ENCODE measurements around the gene LRBA.
A peak's percentile ranks its signal among the peaks of the same experiment; 100 is the strongest.

LRBA gene

GRCh38 chr4:150875367-150875766 is 139.7 kb downstream of the LRBA start:
- Mint-ChIP-seq H3K36me3 (ENCODE audit: low read depth) (peaks cover 45% of the 10 kb centered on the region), H3K4me1 (ENCODE audit: low read depth) (peaks cover 3% of the 10 kb centered on the region), H3K27me3 (ENCODE audit: low read depth) (no peaks in the 10 kb centered on the region), H3K27ac (no peak overlapping the region), H3K4me3 (no peak overlapping the region), H3K9me3 (peaks cover 21% of the 10 kb centered on the region)

- Mint-ChIP-seq H3K4me1 (ENCODE audit: low read depth) (peaks cover 3% of the 10 kb centered on the region), H3K27ac (no peak overlapping the region), H3K36me3 (ENCODE audit: low read depth) (peaks cover 38% of the 10 kb centered on the region), H3K4me3 (no peak overlapping the region), H3K9me3 (peaks cover 20% of the 10 kb centered on the region), H3K27me3 (ENCODE audit: low read depth) (no peaks in the 10 kb centered on the region)
Observed at GRCh38 chr4:150874338-150875226, 140.5 kb downstream of the LRBA start.

- H3K4me3 Mint-ChIP-seq: no peak overlapping the region
- no peak overlapping the region for H3K27ac Mint-ChIP-seq
- H3K36me3 Mint-ChIP-seq (ENCODE audit: low read depth): no peaks in the 10 kb centered on the region
- H3K4me1 Mint-ChIP-seq (ENCODE audit: low read depth): no peaks in the 10 kb centered on the region
- H3K9me3 Mint-ChIP-seq: no peaks in the 10 kb centered on the region
- H3K27me3 Mint-ChIP-seq (ENCODE audit: low read depth): no peaks in the 10 kb centered on the region
Observed at GRCh38 chr4:150867148-150867547, 147.9 kb downstream of the LRBA start.

GRCh38 chr4:150863456-150863855 is 151.6 kb downstream of the LRBA start:
- Mint-ChIP-seq H3K4me3 (no peak overlapping the region), H3K4me1 (ENCODE audit: low read depth) (no peaks in the 10 kb centered on the region), H3K9me3 (no peaks in the 10 kb centered on the region), H3K36me3 (ENCODE audit: low read depth) (no peaks in the 10 kb centered on the region), H3K27ac (no peak overlapping the region), H3K27me3 (ENCODE audit: low read depth) (no peaks in the 10 kb centered on the region)

- no peaks in the 10 kb centered on the region for H3K36me3 Mint-ChIP-seq (ENCODE audit: low read depth)
- no peaks in the 10 kb centered on the region for H3K4me1 Mint-ChIP-seq (ENCODE audit: low read depth)
- H3K27me3 Mint-ChIP-seq (ENCODE audit: low read depth): no peaks in the 10 kb centered on the region
- H3K27ac Mint-ChIP-seq: no peak overlapping the region
- no peak overlapping the region for H3K4me3 Mint-ChIP-seq
- H3K9me3 Mint-ChIP-seq: no peaks in the 10 kb centered on the region
Observed at GRCh38 chr4:150862829-150863228, 152.3 kb downstream of the LRBA start.

- no peak overlapping the region for H3K27ac Mint-ChIP-seq
- H3K36me3 Mint-ChIP-seq (ENCODE audit: low read depth): no peaks in the 10 kb centered on the region
- no peaks in the 10 kb centered on the region for H3K4me1 Mint-ChIP-seq (ENCODE audit: low read depth)
- no peaks in the 10 kb centered on the region for H3K9me3 Mint-ChIP-seq
- H3K4me3 Mint-ChIP-seq: no peak overlapping the region
- no peaks in the 10 kb centered on the region for H3K27me3 Mint-ChIP-seq (ENCODE audit: low read depth)
Observed at GRCh38 chr4:150859453-150859852, 155.6 kb downstream of the LRBA start.

- Mint-ChIP-seq H3K4me1 (ENCODE audit: low read depth) (peaks cover 8% of the 10 kb centered on the region), H3K27me3 (ENCODE audit: low read depth) (no peaks in the 10 kb centered on the region), H3K4me3 (no peak overlapping the region), H3K9me3 (no peaks in the 10 kb centered on the region), H3K27ac (no peak overlapping the region), H3K36me3 (ENCODE audit: low read depth) (peaks cover 10% of the 10 kb centered on the region)
Observed at GRCh38 chr4:150855981-150856510, 159.0 kb downstream of the LRBA start.

GRCh38 chr4:150854600-150854999 is 160.5 kb downstream of the LRBA start:
- Mint-ChIP-seq H3K4me3 (no peak overlapping the region), H3K9me3 (no peaks in the 10 kb centered on the region), H3K27ac (no peak overlapping the region), H3K4me1 (ENCODE audit: low read depth) (peaks cover 8% of the 10 kb centered on the region), H3K27me3 (ENCODE audit: low read depth) (no peaks in the 10 kb centered on the region), H3K36me3 (ENCODE audit: low read depth) (peaks cover 16% of the 10 kb centered on the region)

GRCh38 chr4:150853882-150854281 is 161.2 kb downstream of the LRBA start:
- H3K36me3 Mint-ChIP-seq (ENCODE audit: low read depth): peaks cover 21% of the 10 kb centered on the region
- H3K9me3 Mint-ChIP-seq: no peaks in the 10 kb centered on the region
- no peak overlapping the region for H3K4me3 Mint-ChIP-seq
- H3K27me3 Mint-ChIP-seq (ENCODE audit: low read depth): no peaks in the 10 kb centered on the region
- H3K4me1 Mint-ChIP-seq (ENCODE audit: low read depth): peaks cover 8% of the 10 kb centered on the region
- H3K27ac Mint-ChIP-seq: no peak overlapping the region

GRCh38 chr4:150852216-150852615 is 162.9 kb downstream of the LRBA start:
- Mint-ChIP-seq H3K4me3 (no peak overlapping the region), H3K27ac (no peak overlapping the region), H3K36me3 (ENCODE audit: low read depth) (peaks cover 31% of the 10 kb centered on the region)

GRCh38 chr4:150849016-150849415 is 166.1 kb downstream of the LRBA start:
- H3K4me3 Mint-ChIP-seq: no peak overlapping the region
- no peaks in the 10 kb centered on the region for H3K9me3 Mint-ChIP-seq
- H3K27me3 Mint-ChIP-seq (ENCODE audit: low read depth): no peaks in the 10 kb centered on the region
- no peak overlapping the region for H3K27ac Mint-ChIP-seq
- peaks cover 8% of the 10 kb centered on the region for H3K4me1 Mint-ChIP-seq (ENCODE audit: low read depth)
- peaks cover 38% of the 10 kb centered on the region for H3K36me3 Mint-ChIP-seq (ENCODE audit: low read depth)

More at GRCh38 chr4:150852216-150852615, 162.9 kb downstream of the LRBA start:
- peaks cover 8% of the 10 kb centered on the region for H3K4me1 Mint-ChIP-seq (ENCODE audit: low read depth)
- H3K27me3 Mint-ChIP-seq (ENCODE audit: low read depth): no peaks in the 10 kb centered on the region
- H3K9me3 Mint-ChIP-seq: no peaks in the 10 kb centered on the region

- Mint-ChIP-seq H3K4me3 (peak overlapping the region; percentile 13), H3K27me3 (ENCODE audit: low read depth) (no peaks in the 10 kb centered on the region), H3K4me1 (ENCODE audit: low read depth) (peaks cover 12% of the 10 kb centered on the region), H3K27ac (peak overlapping the region; percentile 76), H3K36me3 (ENCODE audit: low read depth) (peaks cover 28% of the 10 kb centered on the region), H3K9me3 (no peaks in the 10 kb centered on the region)
Observed at GRCh38 chr4:150828159-150828558, 186.9 kb downstream of the LRBA start.

- Mint-ChIP-seq H3K36me3 (ENCODE audit: low read depth) (peaks cover 28% of the 10 kb centered on the region), H3K4me1 (ENCODE audit: low read depth) (peaks cover 12% of the 10 kb centered on the region), H3K27ac (peak overlapping the region; percentile 32), H3K9me3 (no peaks in the 10 kb centered on the region), H3K4me3 (peak overlapping the region; percentile 17), H3K27me3 (ENCODE audit: low read depth) (no peaks in the 10 kb centered on the region)
Observed at GRCh38 chr4:150827226-150827625, 187.9 kb downstream of the LRBA start.

GRCh38 chr4:150826306-150826705 is 188.8 kb downstream of the LRBA start:
- Mint-ChIP-seq H3K36me3 (ENCODE audit: low read depth) (peaks cover 28% of the 10 kb centered on the region), H3K4me1 (ENCODE audit: low read depth) (peaks cover 12% of the 10 kb centered on the region), H3K9me3 (no peaks in the 10 kb centered on the region), H3K4me3 (no peak overlapping the region), H3K27ac (no peak overlapping the region), H3K27me3 (ENCODE audit: low read depth) (no peaks in the 10 kb centered on the region)

- H3K36me3 Mint-ChIP-seq (ENCODE audit: low read depth): peaks cover 14% of the 10 kb centered on the region
- H3K4me1 Mint-ChIP-seq (ENCODE audit: low read depth): peaks cover 9% of the 10 kb centered on the region
- H3K4me3 Mint-ChIP-seq: no peak overlapping the region
- no peak overlapping the region for H3K27ac Mint-ChIP-seq
- no peaks in the 10 kb centered on the region for H3K9me3 Mint-ChIP-seq
- no peaks in the 10 kb centered on the region for H3K27me3 Mint-ChIP-seq (ENCODE audit: low read depth)
Observed at GRCh38 chr4:150822407-150822806, 192.7 kb downstream of the LRBA start.

Data from T-helper 1 cell treated with Interleukin-12 subunit alpha and Interleukin-12 subunit beta and Interleukin-4 antibody, amounts not matched to agents 30 μg/mL and 1 μg/mL, for 36 hours (primary cell).